Ovary (tissue), 9 donors: ENCODE data around the gene ZBBX. TPM values are rescaled to one million over a fixed set of nuclear protein-coding genes. Genes with fewer than 3 reads are reported as not detected.

ENCODE experiments used
- DNase-seq, 5 donors: peaks; one replicate each; pipeline ENCODE4 v3.0.0-alpha.2; 2019 to 2020
- H3K27ac ChIP-seq, 2 donors: fragments of 200-600 bp; one replicate each; pipeline versions ENCODE4 v1.5.1 to v1.8.0; 2019 to 2022
- H3K27me3 ChIP-seq: fragments of 200-600 bp; one replicate; pipeline ENCODE4 v1.8.0; 2022
- H3K36me3 ChIP-seq: fragments of 200-600 bp; sonication (generic); one replicate; pipeline ENCODE4 v1.5.1; 2019
- H3K4me1 ChIP-seq: one replicate; pipeline ENCODE4 v1.8.1; 2013; ENCODE audit warnings: mild to moderate bottlenecking, moderate library complexity; ENCODE audit not compliant: insufficient read depth
- H3K4me3 ChIP-seq: fragments of 200-600 bp; sonication (generic); one replicate; pipeline ENCODE4 v1.5.1; 2017
- H3K9me3 ChIP-seq, 2 donors: fragments of 200-600 bp in 1 of 2; sonication (generic) in 1 of 2; one replicate each; pipeline versions ENCODE4 v1.5.1 to v1.8.1; 2013 to 2019; ENCODE audit warnings: mild to moderate bottlenecking in 1 of 2, moderate library complexity in 1 of 2
- EP300 ChIP-seq: sonication (generic); formaldehyde crosslinking; IDR thresholded peaks from one replicate; pipeline ENCODE4 v1.6.1; 2017; ENCODE audit warnings: antibody characterized with exemption
- POLR2A ChIP-seq: fragments of 450-650 bp; IDR thresholded peaks from one replicate; pipeline ENCODE4 v1.6.1; 2017; ENCODE audit warnings: antibody characterized with exemption, mild to moderate bottlenecking, moderate library complexity
- WGBS, 3 donors: extraction: QIAGEN DNeasy Blood & Tissue Kit in 1 of 3; methylation state at CpG; one replicate each; pipeline versions ENCODE4 v1.1.5 to v1.1.7; 2013 to 2017; 5-methylcytosine and 5-hydroxymethylcytosine counted together
- intact Hi-C, 4 donors: fragments of 100-400 bp; cut with DNase I; formaldehyde crosslinking; loops; one replicate each; pipeline versions ENCODE4 v1.11.0 to v1.15.1; 2022 to 2023
- polyA plus RNA-seq, 2 donors: library from polyadenylated mRNA; stranded (reverse); fragments of 200-250 nt in 1 of 2; fragments of 350-450 nt in 1 of 2; fragmentation: Illumina TruSeq in 1 of 2; extraction: RNeasy Lipid Tissue Mini Kit (QIAGEN cat#74804) in 1 of 2; gene quantifications; one replicate each; pipeline ENCODE4 v1.2.3, GENCODE V29; 2013 to 2014
- total RNA-seq, 7 donors: library from RNA; depleted of rRNA in 2 of 7; stranded (reverse); fragments of >200 nt in 2 of 7; fragmentation: NEBNext Ultra II Directional in 3 of 7; extraction: Animal tissue kit (Norgen Biotek cat#: 25700) in 3 of 7; gene quantifications; one replicate each; pipeline versions ENCODE4 v1.1.0 to v1.2.4, GENCODE V29; 2016 to 2023
- TF ChIP-seq, protein P1 (sequence below), 3 donors: fragments of 450-650 bp in 2 of 3; fragments of 200-600 bp in 1 of 3; IDR thresholded peaks; one replicate each; pipeline versions ENCODE4 v1.5.1 to v1.8.0; 2016 to 2022; ENCODE audit warnings: antibody characterized with exemption in 3 of 3, mild to moderate bottlenecking in 1 of 3
- donor health status: DM: no; HTN: no; CAD: no; lungs with moderate emphysema.
- donor health status: DM: no; HTN: no; CAD: no.
- donor health status: Bipolar disorder and iron deficiency.
- donor health status: DM: yes; HTN: yes; CAD: no.
- donor health status: DM: no; HTN: no; CAD: no.
- donor health status: DM: yes; HTN: yes; CAD: no.

Gene ZBBX
- total and polyA plus RNA-seq, 9 donors: 0.18 to 38.9 (median 0.97) TPM; not detected in 2

- no peak for TF ChIP-seq POLR2A
- TF ChIP-seq, protein P1, sequence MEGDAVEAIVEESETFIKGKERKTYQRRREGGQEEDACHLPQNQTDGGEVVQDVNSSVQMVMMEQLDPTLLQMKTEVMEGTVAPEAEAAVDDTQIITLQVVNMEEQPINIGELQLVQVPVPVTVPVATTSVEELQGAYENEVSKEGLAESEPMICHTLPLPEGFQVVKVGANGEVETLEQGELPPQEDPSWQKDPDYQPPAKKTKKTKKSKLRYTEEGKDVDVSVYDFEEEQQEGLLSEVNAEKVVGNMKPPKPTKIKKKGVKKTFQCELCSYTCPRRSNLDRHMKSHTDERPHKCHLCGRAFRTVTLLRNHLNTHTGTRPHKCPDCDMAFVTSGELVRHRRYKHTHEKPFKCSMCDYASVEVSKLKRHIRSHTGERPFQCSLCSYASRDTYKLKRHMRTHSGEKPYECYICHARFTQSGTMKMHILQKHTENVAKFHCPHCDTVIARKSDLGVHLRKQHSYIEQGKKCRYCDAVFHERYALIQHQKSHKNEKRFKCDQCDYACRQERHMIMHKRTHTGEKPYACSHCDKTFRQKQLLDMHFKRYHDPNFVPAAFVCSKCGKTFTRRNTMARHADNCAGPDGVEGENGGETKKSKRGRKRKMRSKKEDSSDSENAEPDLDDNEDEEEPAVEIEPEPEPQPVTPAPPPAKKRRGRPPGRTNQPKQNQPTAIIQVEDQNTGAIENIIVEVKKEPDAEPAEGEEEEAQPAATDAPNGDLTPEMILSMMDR (IDR thresholded peaks at IDR 0.05): no peak
- no peak for TF ChIP-seq EP300
- 88 to 97% (median 93%) methylated on average over 6 of the region's 6 CpGs for WGBS, 3 donors
Observed at GRCh38 chr3:167375478-167375877, 4.6 kb downstream of the ZBBX start.

DNA sequence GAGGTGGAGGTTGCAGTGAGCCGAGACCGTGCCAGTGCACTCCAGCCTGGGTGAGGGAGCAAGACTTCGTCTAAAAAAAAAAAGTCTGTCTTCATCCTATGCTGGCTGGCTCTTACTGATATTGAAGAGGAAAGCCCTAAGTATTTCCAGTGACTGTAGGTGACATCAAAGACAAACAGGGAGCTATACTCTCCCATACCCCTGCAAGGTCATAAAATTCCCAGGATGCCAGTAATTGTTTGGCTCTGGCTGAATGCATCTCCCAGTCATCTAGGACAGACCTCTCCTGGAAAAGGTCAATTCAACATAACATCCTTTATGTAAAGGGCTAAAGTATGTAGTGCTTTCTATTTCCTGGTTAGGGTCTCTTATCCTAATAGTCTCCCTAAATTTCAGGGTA is 8.0 kb downstream of the ZBBX start:
- Histone ChIP-seq H3K4me1 (no peaks in the 10 kb centered on the region), H3K4me3 (no peak overlapping the region), H3K27ac (no peak overlapping the region), H3K36me3 (no peaks in the 10 kb centered on the region), H3K27me3 (no peaks in the 10 kb centered on the region), H3K9me3 (no peaks in the 10 kb centered on the region)
- intact Hi-C loops: no loop called here
- 84 to 90% (median 87%) methylated on average over 3 of the region's 3 CpGs for WGBS, 3 donors
- TF ChIP-seq, protein P1 (IDR thresholded peaks at IDR 0.05): no peak
- TF ChIP-seq POLR2A (no peak), EP300 (no peak)
- no peak for DNase-seq

More at GRCh38 chr3:167375478-167375877, 4.6 kb downstream of the ZBBX start:
- no peak overlapping the region for H3K27ac ChIP-seq
- DNase-seq: no peak
- H3K9me3 ChIP-seq: no peaks in the 10 kb centered on the region
- intact Hi-C loops: no loop called here
- H3K27me3 ChIP-seq: no peaks in the 10 kb centered on the region
- H3K36me3 ChIP-seq: no peaks in the 10 kb centered on the region
- H3K4me3 ChIP-seq: no peak overlapping the region
- H3K4me1 ChIP-seq: no peaks in the 10 kb centered on the region

DNA sequence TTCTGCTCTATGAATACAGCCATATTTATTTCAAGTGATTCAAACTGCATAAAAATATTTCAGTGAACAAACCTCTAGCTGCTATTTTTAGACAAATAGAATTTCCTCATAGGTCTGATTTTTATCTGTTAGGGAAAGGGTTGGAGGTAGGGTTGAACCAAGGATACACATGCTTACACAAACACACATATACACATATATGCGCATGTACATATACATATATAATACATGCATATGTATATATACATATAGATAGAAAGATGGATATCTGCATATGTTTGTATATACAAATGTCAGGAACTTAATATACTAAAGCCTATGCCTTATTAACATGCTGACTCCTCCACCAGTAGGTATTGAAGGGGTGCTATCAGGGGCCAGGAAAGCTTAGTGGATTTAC is 18.1 kb downstream of the ZBBX start:
- Histone ChIP-seq H3K4me3 (no peak overlapping the region), H3K27me3 (no peaks in the 10 kb centered on the region), H3K36me3 (no peaks in the 10 kb centered on the region), H3K27ac (no peak overlapping the region), H3K9me3 (no peaks in the 10 kb centered on the region), H3K4me1 (no peaks in the 10 kb centered on the region)
- no peak for TF ChIP-seq POLR2A
- TF ChIP-seq EP300: no peak
- TF ChIP-seq, protein P1 (IDR thresholded peaks at IDR 0.05): no peak
- no peak for DNase-seq
- 96 to 100% (median 97%) methylated on average over 1 of the region's 1 CpG for WGBS, 3 donors
- intact Hi-C loops: no loop called here

DNA sequence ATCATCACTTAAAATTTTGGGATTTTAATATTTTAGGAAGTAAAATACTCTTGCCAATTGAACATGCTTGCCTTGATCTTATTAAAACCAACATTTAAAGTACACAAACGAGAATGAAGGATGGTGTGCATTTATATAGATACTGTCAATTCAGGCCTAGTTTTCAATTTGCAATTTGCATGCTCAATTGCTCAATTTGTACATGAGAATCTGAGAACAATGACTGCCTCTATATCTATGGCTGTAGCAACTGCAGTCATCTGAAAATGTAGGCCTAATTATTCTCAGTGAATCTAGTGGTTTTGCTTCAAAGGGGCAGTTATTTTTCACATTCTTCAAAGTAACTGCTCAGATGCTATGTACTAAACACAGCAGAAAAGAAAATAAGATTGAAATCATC is 18.8 kb downstream of the ZBBX start:
- intact Hi-C loops: no loop called here
- DNase-seq: no peak
- no peaks in the 10 kb centered on the region for H3K27me3 ChIP-seq
- H3K4me1 ChIP-seq: no peaks in the 10 kb centered on the region
- no peaks in the 10 kb centered on the region for H3K9me3 ChIP-seq
- H3K4me3 ChIP-seq: no peak overlapping the region
- WGBS, 3 donors: 60 to 70% (median 65%) methylated on average over 1 of the region's 1 CpG
- TF ChIP-seq, protein P1 (IDR thresholded peaks at IDR 0.05): no peak
- TF ChIP-seq POLR2A (no peak), EP300 (no peak)
- no peak overlapping the region for H3K27ac ChIP-seq
- no peaks in the 10 kb centered on the region for H3K36me3 ChIP-seq

DNA sequence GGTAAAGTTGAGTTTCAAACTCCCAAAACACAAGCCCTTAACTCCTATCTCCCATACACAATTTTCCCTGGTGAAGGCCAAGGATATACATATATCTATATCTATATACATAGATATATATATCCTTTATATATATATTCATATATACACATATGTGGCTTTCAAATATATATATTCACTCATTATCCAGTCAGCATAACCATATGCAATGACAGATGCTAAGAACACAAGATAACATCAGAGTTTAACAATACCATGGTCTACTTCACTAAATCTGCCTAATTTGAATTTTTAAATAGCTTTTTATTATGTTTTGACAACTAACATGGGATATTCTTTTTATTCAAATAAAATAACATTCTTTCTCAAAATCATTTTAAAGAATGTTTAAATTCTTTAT is 24.7 kb downstream of the ZBBX start:
- Histone ChIP-seq H3K4me1 (no peaks in the 10 kb centered on the region), H3K36me3 (no peaks in the 10 kb centered on the region), H3K4me3 (no peak overlapping the region), H3K27ac (no peak overlapping the region), H3K9me3 (no peaks in the 10 kb centered on the region), H3K27me3 (no peaks in the 10 kb centered on the region)
- no peak for DNase-seq
- TF ChIP-seq POLR2A: no peak
- TF ChIP-seq EP300: no peak
- TF ChIP-seq, protein P1 (IDR thresholded peaks at IDR 0.05): no peak
- intact Hi-C loops: no loop called here
